Liver (tissue), 9 donors: ENCODE measurements around the gene HVCN1. TPM values are rescaled to one million over a fixed set of nuclear protein-coding genes. Genes with fewer than 3 reads are reported as not detected.

Source experiments
- DNase-seq: peaks from one replicate; pipeline ENCODE4 v3.0.0-alpha.2; 2017; ENCODE audit warnings: low spot score
- H3K27ac ChIP-seq, 2 donors: one replicate each; pipeline ENCODE4 v1.7.0; 2013; ENCODE audit warnings: inconsistent platforms in 2 of 2, low read length in 2 of 2, control low read depth in 1 of 2, low read depth in 1 of 2, mild to moderate bottlenecking in 1 of 2
- H3K27me3 ChIP-seq, 4 donors: one replicate each; pipeline versions ENCODE4 v1.6.1 to v1.7.0; 2013; ENCODE audit warnings: low read length in 3 of 4, inconsistent platforms in 1 of 4, mild to moderate bottlenecking in 1 of 4, moderate library complexity in 1 of 4; ENCODE audit not compliant: control insufficient read depth in 4 of 4, insufficient read depth in 4 of 4
- H3K36me3 ChIP-seq, 4 donors: one replicate each; pipeline versions ENCODE4 v1.6.1 to v1.7.0; 2013; ENCODE audit warnings: low read length in 3 of 4, mild to moderate bottlenecking in 3 of 4, low read depth in 1 of 4, moderate library complexity in 1 of 4; ENCODE audit not compliant: control insufficient read depth in 4 of 4, insufficient read depth in 3 of 4
- H3K4me1 ChIP-seq, 4 donors: one replicate each; pipeline versions ENCODE4 v1.6.1 to v1.7.0; 2013; ENCODE audit warnings: low read length in 3 of 4, mild to moderate bottlenecking in 3 of 4, moderate library complexity in 1 of 4; ENCODE audit not compliant: control insufficient read depth in 4 of 4, insufficient read depth in 4 of 4
- H3K4me3 ChIP-seq, 3 donors: one replicate each; pipeline versions ENCODE4 v1.6.1 to v1.7.0; 2013; ENCODE audit warnings: low read length in 3 of 3, control low read depth in 1 of 3, low read depth in 1 of 3, mild to moderate bottlenecking in 1 of 3
- H3K9ac ChIP-seq, 2 donors: one replicate each; pipeline ENCODE4 v1.7.0; 2013; ENCODE audit warnings: low read length in 2 of 2, mild to moderate bottlenecking in 2 of 2, moderate library complexity in 2 of 2, control low read depth in 1 of 2, low read depth in 1 of 2
- H3K9me3 ChIP-seq, 4 donors: one replicate each; pipeline versions ENCODE4 v1.6.1 to v1.7.0; 2013; ENCODE audit warnings: low read length in 3 of 4; ENCODE audit not compliant: control insufficient read depth in 4 of 4
- ATF3 ChIP-seq: IDR thresholded peaks from 2 replicates; pipeline ENCODE4 v1.6.1; 2016; ENCODE audit warnings: antibody characterized with exemption
- CTCF ChIP-seq: fragments of 150-350 bp; IDR thresholded peaks from 2 replicates; pipeline ENCODE4 v1.5.1; 2017; ENCODE audit warnings: improper control_type of control experiment, low read depth, low read length; ENCODE audit not compliant: missing input control
- EGR1 ChIP-seq, 2 donors: IDR thresholded peaks; 2 replicates each; pipeline ENCODE4 v1.6.1; 2016 to 2018; ENCODE audit warnings: antibody characterized with exemption in 2 of 2, low read depth in 2 of 2
- FOXA1 ChIP-seq: IDR thresholded peaks from 2 replicates; pipeline ENCODE4 v1.6.1; 2016; ENCODE audit warnings: antibody characterized with exemption
- FOXA2 ChIP-seq: IDR thresholded peaks from 2 replicates; pipeline ENCODE4 v1.6.1; 2016; ENCODE audit warnings: antibody characterized with exemption
- GABPA ChIP-seq, 2 donors: IDR thresholded peaks in 1 of 2; conservative IDR thresholded peaks in 1 of 2; 2 replicates each; pipeline ENCODE4 v1.6.1; 2016; ENCODE audit warnings: antibody characterized with exemption in 2 of 2, mild to moderate bottlenecking in 1 of 2, moderate library complexity in 1 of 2
- HNF4A ChIP-seq, 2 donors: conservative IDR thresholded peaks; 2 replicates each; pipeline ENCODE4 v1.6.1; 2016; ENCODE audit warnings: antibody characterized with exemption in 2 of 2, mild to moderate bottlenecking in 2 of 2
- HNF4G ChIP-seq: IDR thresholded peaks from 2 replicates; pipeline ENCODE4 v1.6.1; 2016; ENCODE audit warnings: antibody characterized with exemption
- JUND ChIP-seq, 2 donors: IDR thresholded peaks; 2 replicates each; pipeline ENCODE4 v1.6.1; 2016; ENCODE audit warnings: antibody characterized with exemption in 2 of 2
- MAX ChIP-seq: IDR thresholded peaks from 2 replicates; pipeline ENCODE4 v1.6.1; 2016; ENCODE audit warnings: antibody characterized with exemption
- NR2F2 ChIP-seq: IDR thresholded peaks from 2 replicates; pipeline ENCODE4 v1.6.1; 2016; ENCODE audit warnings: antibody characterized with exemption
- RAD21 ChIP-seq, 2 donors: IDR thresholded peaks; 2 replicates each; pipeline ENCODE4 v1.6.1; 2016; ENCODE audit warnings: antibody characterized with exemption in 2 of 2, mild to moderate bottlenecking in 2 of 2
- REST ChIP-seq: IDR thresholded peaks from 2 replicates; pipeline ENCODE4 v1.6.1; 2016; ENCODE audit warnings: antibody characterized with exemption, mild to moderate bottlenecking
- RXRA ChIP-seq, 2 donors: IDR thresholded peaks; 2 replicates each; pipeline ENCODE4 v1.6.1; 2017 to 2018; ENCODE audit warnings: antibody characterized with exemption in 2 of 2, mild to moderate bottlenecking in 1 of 2
- SP1 ChIP-seq: IDR thresholded peaks from 2 replicates; pipeline ENCODE4 v1.6.1; 2018; ENCODE audit warnings: antibody characterized with exemption, mild to moderate bottlenecking
- TAF1 ChIP-seq: conservative IDR thresholded peaks from 2 replicates; pipeline ENCODE4 v1.6.1; 2016; ENCODE audit warnings: antibody characterized with exemption, mild to moderate bottlenecking
- YY1 ChIP-seq: IDR thresholded peaks from 2 replicates; pipeline ENCODE4 v1.6.1; 2016; ENCODE audit warnings: antibody characterized with exemption, mild to moderate bottlenecking
- ZBTB33 ChIP-seq: IDR thresholded peaks from 2 replicates; pipeline ENCODE4 v1.6.1; 2016; ENCODE audit warnings: antibody characterized with exemption
- WGBS: extraction: QIAGEN DNeasy Blood & Tissue Kit; methylation state at CpG from one replicate; pipeline ENCODE4 v1.1.7; 2013; 5-methylcytosine and 5-hydroxymethylcytosine counted together
- polyA plus RNA-seq, 2 donors: library from polyadenylated mRNA; stranded (reverse) in 1 of 2; unstranded in 1 of 2; fragments of 200-250 nt in 1 of 2; fragments of >200 nt in 1 of 2; fragmentation: Nextera tagmentation in 1 of 2; extraction: Ambion mirVana in 1 of 2; gene quantifications; one replicate each; pipeline versions ENCODE4 v1.2.1 to v1.2.3, GENCODE V29; 2013 to 2015
- total RNA-seq, 2 donors: library from RNA; depleted of rRNA; stranded (reverse); fragments of >200 nt; gene quantifications; one replicate each; pipeline ENCODE4 v1.2.3, GENCODE V29; 2014
- donor health status: healthy.
- donor health status: healthy.
- donor health status: healthy.
- donor health status: healthy.
- donor health status: healthy.

HVCN1 gene
- total and polyA plus RNA-seq, 4 donors: 1.8 to 5.4 (median 2.5) TPM

- Histone ChIP-seq H3K9ac (no peak overlapping the region), H3K4me3 (no peak overlapping the region), H3K36me3 (peaks cover 0 to 4% (median 0%) of the 10 kb centered on the region in 4 donors), H3K27ac (no peak overlapping the region), H3K4me1 (no peaks in the 10 kb centered on the region), H3K9me3 (no peaks in the 10 kb centered on the region), H3K27me3 (no peaks in the 10 kb centered on the region)
- 96% methylated on average over 15 of the region's 15 CpGs for WGBS
- no peak for DNase-seq
- no peak for TF ChIP-seq RXRA (IDR thresholded peaks at IDR 0.05)
- TF ChIP-seq YY1: no peak
- TF ChIP-seq REST: no peak
- no peak for TF ChIP-seq NR2F2
- no peak for TF ChIP-seq SP1
- TF ChIP-seq JUND (IDR thresholded peaks at IDR 0.05): no peak
- TF ChIP-seq HNF4A (conservative IDR thresholded peaks at IDR 0.05): no peak
Observed at GRCh38 chr12:110640275-110641025, 48.5 kb downstream of the HVCN1 start.

GRCh38 chr12:110639336-110640141, 49.4 kb downstream of the HVCN1 start:
- 90% methylated on average over 7 of the region's 7 CpGs for WGBS
- H3K27ac ChIP-seq: no peak overlapping the region
- DNase-seq: no peak
- H3K36me3 ChIP-seq: peaks cover 0 to 4% (median 0%) of the 10 kb centered on the region in 4 donors
- no peaks in the 10 kb centered on the region for H3K4me1 ChIP-seq
- no peaks in the 10 kb centered on the region for H3K9me3 ChIP-seq
- no peak for TF ChIP-seq YY1
- no peak for TF ChIP-seq HNF4G
- no peak for TF ChIP-seq HNF4A (conservative IDR thresholded peaks at IDR 0.05)
- no peak for TF ChIP-seq ZBTB33
- no peak for TF ChIP-seq NR2F2
- TF ChIP-seq TAF1: no peak
- no peak for TF ChIP-seq FOXA2
- no peak for TF ChIP-seq GABPA (IDR thresholded peaks at IDR 0.05 in 1 of 2, conservative IDR thresholded peaks at IDR 0.05 in 1 of 2)
- TF ChIP-seq SP1: no peak
- TF ChIP-seq JUND (IDR thresholded peaks at IDR 0.05): no peak
- TF ChIP-seq REST: no peak
- TF ChIP-seq RXRA (IDR thresholded peaks at IDR 0.05): no peak
- TF ChIP-seq FOXA1: no peak
- TF ChIP-seq MAX: no peak
- TF ChIP-seq EGR1 (IDR thresholded peaks at IDR 0.05; ENCODE audit: low read depth in 2 of 2): no peak
- no peak for TF ChIP-seq RAD21 (IDR thresholded peaks at IDR 0.05)
- TF ChIP-seq CTCF: no peak
- TF ChIP-seq ATF3: no peak
- H3K27me3 ChIP-seq: no peaks in the 10 kb centered on the region
- H3K9ac ChIP-seq: no peak overlapping the region
- H3K4me3 ChIP-seq: no peak overlapping the region
